ENCODE results near the gene TSR1.

TSR1 gene

GRCh38 chr17:2368359-2368758 is 32.1 kb upstream of the TSR1 start:
- Histone ChIP-seq H3K9ac (ENCODE audit: low read length in 2 of 2) (no peak overlapping the region), H3K4me1 (ENCODE audit: control insufficient read depth, insufficient read depth, low read length) (peaks cover 38% of the 10 kb centered on the region), H3K9me3 (ENCODE audit: control insufficient read depth in 2 of 2, low read length in 2 of 2) (no peaks in the 10 kb centered on the region), H3K27ac (ENCODE audit: low read length) (peak overlapping the region; percentile 49), H3K4me3 (ENCODE audit: low read length in 2 of 2) (no peak overlapping the region), H3K36me3 (ENCODE audit: control insufficient read depth in 2 of 2, insufficient read depth in 2 of 2, low read length in 2 of 2) (peaks cover 18 to 28% of the 10 kb centered on the region in 2 donors), H3K27me3 (ENCODE audit: control insufficient read depth in 1 of 2, insufficient read depth in 2 of 2, low read length in 2 of 2) (no peaks in the 10 kb centered on the region)

GRCh38 chr17:2366747-2367494 is 30.7 kb upstream of the TSR1 start:
- peak overlapping the region in 1 of 2 donors; percentile 36 for H3K9ac ChIP-seq (ENCODE audit: low read length in 2 of 2)
- H3K27me3 ChIP-seq (ENCODE audit: control insufficient read depth in 1 of 2, insufficient read depth in 2 of 2, low read length in 2 of 2), result no peaks in the 10 kb centered on the region
- peak overlapping the region; percentile 49 for H3K27ac ChIP-seq (ENCODE audit: low read length)
- peaks cover 38% of the 10 kb centered on the region for H3K4me1 ChIP-seq (ENCODE audit: control insufficient read depth, insufficient read depth, low read length)
- no peaks in the 10 kb centered on the region for H3K9me3 ChIP-seq (ENCODE audit: control insufficient read depth in 2 of 2, low read length in 2 of 2)
- H3K36me3 ChIP-seq (ENCODE audit: control insufficient read depth in 2 of 2, insufficient read depth in 2 of 2, low read length in 2 of 2), result peaks cover 18 to 34% of the 10 kb centered on the region in 2 donors
- H3K4me3 ChIP-seq (ENCODE audit: low read length in 2 of 2), result no peak overlapping the region

GRCh38 chr17:2365132-2365531 is 28.9 kb upstream of the TSR1 start:
- Histone ChIP-seq H3K4me1 (ENCODE audit: control insufficient read depth, insufficient read depth, low read length) (peaks cover 33% of the 10 kb centered on the region), H3K9ac (ENCODE audit: low read length in 2 of 2) (no peak overlapping the region), H3K36me3 (ENCODE audit: control insufficient read depth in 2 of 2, insufficient read depth in 2 of 2, low read length in 2 of 2) (peaks cover 15 to 32% of the 10 kb centered on the region in 2 donors)

GRCh38 chr17:2364763-2365116 is 28.5 kb upstream of the TSR1 start:
- H3K4me3 ChIP-seq (ENCODE audit: low read length in 2 of 2), result no peak overlapping the region
- H3K27me3 ChIP-seq (ENCODE audit: control insufficient read depth in 1 of 2, insufficient read depth in 2 of 2, low read length in 2 of 2), result no peaks in the 10 kb centered on the region
- H3K27ac ChIP-seq (ENCODE audit: low read length), result no peak overlapping the region
- peaks cover 30% of the 10 kb centered on the region for H3K4me1 ChIP-seq (ENCODE audit: control insufficient read depth, insufficient read depth, low read length)
- H3K9me3 ChIP-seq (ENCODE audit: control insufficient read depth in 2 of 2, low read length in 2 of 2), result no peaks in the 10 kb centered on the region
- H3K9ac ChIP-seq (ENCODE audit: low read length in 2 of 2), result no peak overlapping the region
- peaks cover 15 to 32% of the 10 kb centered on the region in 2 donors for H3K36me3 ChIP-seq (ENCODE audit: control insufficient read depth in 2 of 2, insufficient read depth in 2 of 2, low read length in 2 of 2)

More at GRCh38 chr17:2365132-2365531, 28.9 kb upstream of the TSR1 start:
- no peak overlapping the region for H3K27ac ChIP-seq (ENCODE audit: low read length)
- H3K27me3 ChIP-seq (ENCODE audit: control insufficient read depth in 1 of 2, insufficient read depth in 2 of 2, low read length in 2 of 2), result no peaks in the 10 kb centered on the region
- H3K9me3 ChIP-seq (ENCODE audit: control insufficient read depth in 2 of 2, low read length in 2 of 2), result no peaks in the 10 kb centered on the region
- H3K4me3 ChIP-seq (ENCODE audit: low read length in 2 of 2), result no peak overlapping the region

GRCh38 chr17:2363851-2364762 is 27.9 kb upstream of the TSR1 start:
- Histone ChIP-seq H3K9me3 (ENCODE audit: control insufficient read depth in 2 of 2, low read length in 2 of 2) (no peaks in the 10 kb centered on the region), H3K27ac (ENCODE audit: low read length) (no peak overlapping the region), H3K4me3 (ENCODE audit: low read length in 2 of 2) (no peak overlapping the region), H3K36me3 (ENCODE audit: control insufficient read depth in 2 of 2, insufficient read depth in 2 of 2, low read length in 2 of 2) (peaks cover 15 to 32% of the 10 kb centered on the region in 2 donors), H3K4me1 (ENCODE audit: control insufficient read depth, insufficient read depth, low read length) (peaks cover 30% of the 10 kb centered on the region), H3K9ac (ENCODE audit: low read length in 2 of 2) (no peak overlapping the region), H3K27me3 (ENCODE audit: control insufficient read depth in 1 of 2, insufficient read depth in 2 of 2, low read length in 2 of 2) (no peaks in the 10 kb centered on the region)

GRCh38 chr17:2363318-2363717 is 27.1 kb upstream of the TSR1 start:
- peaks cover 15 to 32% of the 10 kb centered on the region in 2 donors for H3K36me3 ChIP-seq (ENCODE audit: control insufficient read depth in 2 of 2, insufficient read depth in 2 of 2, low read length in 2 of 2)
- no peaks in the 10 kb centered on the region for H3K27me3 ChIP-seq (ENCODE audit: control insufficient read depth in 1 of 2, insufficient read depth in 2 of 2, low read length in 2 of 2)
- H3K4me1 ChIP-seq (ENCODE audit: control insufficient read depth, insufficient read depth, low read length), result peaks cover 26% of the 10 kb centered on the region
- no peaks in the 10 kb centered on the region for H3K9me3 ChIP-seq (ENCODE audit: control insufficient read depth in 2 of 2, low read length in 2 of 2)
- H3K9ac ChIP-seq (ENCODE audit: low read length in 2 of 2), result no peak overlapping the region
- H3K27ac ChIP-seq (ENCODE audit: low read length), result no peak overlapping the region
- H3K4me3 ChIP-seq (ENCODE audit: low read length in 2 of 2), result no peak overlapping the region

- no peak overlapping the region for H3K4me3 ChIP-seq (ENCODE audit: low read length in 2 of 2)
- no peaks in the 10 kb centered on the region for H3K9me3 ChIP-seq (ENCODE audit: control insufficient read depth in 2 of 2, low read length in 2 of 2)
- no peaks in the 10 kb centered on the region for H3K27me3 ChIP-seq (ENCODE audit: control insufficient read depth in 1 of 2, insufficient read depth in 2 of 2, low read length in 2 of 2)
- H3K4me1 ChIP-seq (ENCODE audit: control insufficient read depth, insufficient read depth, low read length), result peaks cover 21% of the 10 kb centered on the region
- no peak overlapping the region for H3K9ac ChIP-seq (ENCODE audit: low read length in 2 of 2)
- H3K27ac ChIP-seq (ENCODE audit: low read length), result no peak overlapping the region
- peaks cover 15 to 33% of the 10 kb centered on the region in 2 donors for H3K36me3 ChIP-seq (ENCODE audit: control insufficient read depth in 2 of 2, insufficient read depth in 2 of 2, low read length in 2 of 2)
These were observed 26.6 kb upstream of the TSR1 start for GRCh38 chr17:2362881-2363280.

- peaks cover 17% of the 10 kb centered on the region for H3K4me1 ChIP-seq (ENCODE audit: control insufficient read depth, insufficient read depth, low read length)
- no peaks in the 10 kb centered on the region for H3K9me3 ChIP-seq (ENCODE audit: control insufficient read depth in 2 of 2, low read length in 2 of 2)
- H3K27me3 ChIP-seq (ENCODE audit: control insufficient read depth in 1 of 2, insufficient read depth in 2 of 2, low read length in 2 of 2), result no peaks in the 10 kb centered on the region
- no peak overlapping the region for H3K27ac ChIP-seq (ENCODE audit: low read length)
- peaks cover 15 to 32% of the 10 kb centered on the region in 2 donors for H3K36me3 ChIP-seq (ENCODE audit: control insufficient read depth in 2 of 2, insufficient read depth in 2 of 2, low read length in 2 of 2)
- H3K9ac ChIP-seq (ENCODE audit: low read length in 2 of 2), result no peak overlapping the region
- no peak overlapping the region for H3K4me3 ChIP-seq (ENCODE audit: low read length in 2 of 2)
These were observed 26.2 kb upstream of the TSR1 start for GRCh38 chr17:2362416-2362815.

- no peak overlapping the region for H3K27ac ChIP-seq (ENCODE audit: low read length)
- H3K4me1 ChIP-seq (ENCODE audit: control insufficient read depth, insufficient read depth, low read length), result peaks cover 17% of the 10 kb centered on the region
- no peaks in the 10 kb centered on the region for H3K9me3 ChIP-seq (ENCODE audit: control insufficient read depth in 2 of 2, low read length in 2 of 2)
- H3K36me3 ChIP-seq (ENCODE audit: control insufficient read depth in 2 of 2, insufficient read depth in 2 of 2, low read length in 2 of 2), result peaks cover 15 to 32% of the 10 kb centered on the region in 2 donors
- H3K27me3 ChIP-seq (ENCODE audit: control insufficient read depth in 1 of 2, insufficient read depth in 2 of 2, low read length in 2 of 2), result no peaks in the 10 kb centered on the region
- no peak overlapping the region for H3K4me3 ChIP-seq (ENCODE audit: low read length in 2 of 2)
- no peak overlapping the region for H3K9ac ChIP-seq (ENCODE audit: low read length in 2 of 2)
These were observed 25.8 kb upstream of the TSR1 start for GRCh38 chr17:2362016-2362415.

GRCh38 chr17:2361010-2361760 is 24.9 kb upstream of the TSR1 start:
- Histone ChIP-seq H3K36me3 (ENCODE audit: control insufficient read depth in 2 of 2, insufficient read depth in 2 of 2, low read length in 2 of 2) (peaks cover 15 to 30% of the 10 kb centered on the region in 2 donors), H3K27ac (ENCODE audit: low read length) (no peak overlapping the region), H3K9ac (ENCODE audit: low read length in 2 of 2) (no peak overlapping the region), H3K4me3 (ENCODE audit: low read length in 2 of 2) (no peak overlapping the region), H3K27me3 (ENCODE audit: control insufficient read depth in 1 of 2, insufficient read depth in 2 of 2, low read length in 2 of 2) (no peaks in the 10 kb centered on the region), H3K9me3 (ENCODE audit: control insufficient read depth in 2 of 2, low read length in 2 of 2) (no peaks in the 10 kb centered on the region), H3K4me1 (ENCODE audit: control insufficient read depth, insufficient read depth, low read length) (peaks cover 15% of the 10 kb centered on the region)
